ENCODE results near the gene GMCL1. TPM values are rescaled to one million over a fixed set of nuclear protein-coding genes. Genes with fewer than 3 reads are reported as not detected.
A peak's percentile ranks its signal among the peaks of the same experiment; 100 is the strongest.

Gene GMCL1, protein sequence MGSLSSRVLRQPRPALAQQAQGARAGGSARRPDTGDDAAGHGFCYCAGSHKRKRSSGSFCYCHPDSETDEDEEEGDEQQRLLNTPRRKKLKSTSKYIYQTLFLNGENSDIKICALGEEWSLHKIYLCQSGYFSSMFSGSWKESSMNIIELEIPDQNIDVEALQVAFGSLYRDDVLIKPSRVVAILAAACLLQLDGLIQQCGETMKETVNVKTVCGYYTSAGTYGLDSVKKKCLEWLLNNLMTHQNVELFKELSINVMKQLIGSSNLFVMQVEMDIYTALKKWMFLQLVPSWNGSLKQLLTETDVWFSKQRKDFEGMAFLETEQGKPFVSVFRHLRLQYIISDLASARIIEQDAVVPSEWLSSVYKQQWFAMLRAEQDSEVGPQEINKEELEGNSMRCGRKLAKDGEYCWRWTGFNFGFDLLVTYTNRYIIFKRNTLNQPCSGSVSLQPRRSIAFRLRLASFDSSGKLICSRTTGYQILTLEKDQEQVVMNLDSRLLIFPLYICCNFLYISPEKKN
- 10 to 100 TPM in 3 of 4 donors, 1 to 10 TPM in 1; 9.3 to 15.0 (median 14.4) TPM for total RNA-seq

DNA sequence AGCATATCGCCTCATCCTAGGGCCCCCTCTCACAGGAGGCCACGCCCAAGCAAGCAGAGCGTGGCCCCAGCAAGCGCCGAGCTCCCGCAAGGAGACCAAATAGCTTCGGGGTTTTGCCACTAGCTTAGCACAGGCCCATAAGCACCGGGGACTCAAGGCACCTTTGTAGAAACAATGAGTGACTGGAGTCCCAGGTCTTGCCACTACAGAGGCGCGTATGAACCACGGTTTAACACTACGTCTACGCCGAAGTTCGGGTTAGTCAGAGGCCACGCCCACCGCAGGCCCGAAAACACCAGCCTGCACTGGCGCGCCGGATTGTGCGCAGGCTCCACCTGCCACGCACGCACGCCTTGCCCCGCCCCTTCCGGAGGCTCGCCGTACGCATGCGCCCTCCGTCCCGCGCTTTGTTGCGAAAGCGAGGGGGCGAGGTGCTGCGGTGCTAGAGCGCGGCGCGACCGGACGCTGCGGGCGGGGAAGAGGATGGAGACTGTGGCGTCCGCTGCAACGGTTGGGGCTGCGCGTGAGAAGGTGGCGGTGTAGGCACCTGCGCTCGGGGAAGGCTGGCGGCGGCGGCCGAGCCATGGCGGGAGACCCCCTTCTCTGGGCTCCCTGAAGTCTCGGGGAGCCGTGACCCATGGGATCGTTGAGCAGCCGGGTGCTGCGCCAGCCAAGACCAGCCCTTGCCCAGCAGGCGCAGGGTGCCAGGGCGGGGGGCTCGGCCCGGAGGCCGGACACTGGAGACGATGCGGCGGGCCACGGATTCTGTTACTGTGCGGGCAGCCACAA, at the start of gene GMCL1:
TSS of gene GMCL1 (plus strand) at position 405 of the 789 bp plus-strand sequence. CDS start at position 638, 233 bp downstream.
- TF ChIP-seq POLR2A (IDR thresholded peaks at IDR 0.05), result peak in 1 of 2 donors; percentile 80
- no peak for TF ChIP-seq EP300 (IDR thresholded peaks at IDR 0.05)
- peak; percentile 47 to 79 (median 50) for TF ChIP-seq POLR2AphosphoS5 (IDR thresholded peaks at IDR 0.05)
- TF ChIP-seq, protein P1, sequence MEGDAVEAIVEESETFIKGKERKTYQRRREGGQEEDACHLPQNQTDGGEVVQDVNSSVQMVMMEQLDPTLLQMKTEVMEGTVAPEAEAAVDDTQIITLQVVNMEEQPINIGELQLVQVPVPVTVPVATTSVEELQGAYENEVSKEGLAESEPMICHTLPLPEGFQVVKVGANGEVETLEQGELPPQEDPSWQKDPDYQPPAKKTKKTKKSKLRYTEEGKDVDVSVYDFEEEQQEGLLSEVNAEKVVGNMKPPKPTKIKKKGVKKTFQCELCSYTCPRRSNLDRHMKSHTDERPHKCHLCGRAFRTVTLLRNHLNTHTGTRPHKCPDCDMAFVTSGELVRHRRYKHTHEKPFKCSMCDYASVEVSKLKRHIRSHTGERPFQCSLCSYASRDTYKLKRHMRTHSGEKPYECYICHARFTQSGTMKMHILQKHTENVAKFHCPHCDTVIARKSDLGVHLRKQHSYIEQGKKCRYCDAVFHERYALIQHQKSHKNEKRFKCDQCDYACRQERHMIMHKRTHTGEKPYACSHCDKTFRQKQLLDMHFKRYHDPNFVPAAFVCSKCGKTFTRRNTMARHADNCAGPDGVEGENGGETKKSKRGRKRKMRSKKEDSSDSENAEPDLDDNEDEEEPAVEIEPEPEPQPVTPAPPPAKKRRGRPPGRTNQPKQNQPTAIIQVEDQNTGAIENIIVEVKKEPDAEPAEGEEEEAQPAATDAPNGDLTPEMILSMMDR (IDR thresholded peaks at IDR 0.05), result no peak
- under 1% methylated on average over 45 of the region's 74 CpGs for WGBS
- Histone ChIP-seq H3K4me1 (peaks cover 37% of the 10 kb centered on the region), H3K36me3 (no peaks in the 10 kb centered on the region), H3K27me3 (no peaks in the 10 kb centered on the region), H3K4me3 (peak within 1 kb of the TSS; percentile 99), H3K27ac (peak within 1 kb of the TSS; percentile 97), H3K9me3 (no peaks in the 10 kb centered on the region)
- DNase-seq (ENCODE audit: low spot score in 2 of 2), result peak; percentile 98

DNA sequence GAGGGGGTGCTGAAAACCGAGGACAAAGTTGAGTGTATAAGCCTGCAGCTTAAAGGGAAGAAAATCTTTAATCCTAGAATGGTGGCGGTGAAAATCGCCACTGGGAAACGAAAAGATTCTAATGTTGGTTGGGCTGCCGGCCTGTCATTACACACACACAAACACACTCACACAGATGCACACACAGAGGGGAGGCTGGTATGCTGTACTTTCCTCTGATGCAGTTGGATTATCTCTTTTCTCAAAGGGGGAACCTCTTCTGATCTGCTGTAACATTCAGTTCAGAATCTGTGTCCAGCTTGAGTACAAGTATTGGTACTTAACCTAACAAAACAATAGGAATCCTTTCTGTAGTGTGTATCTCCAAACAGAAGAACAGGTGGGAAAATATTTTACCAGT, 48.5 kb upstream of the GMCL1 start:
- WGBS, result 82% methylated on average over 5 of the region's 5 CpGs
- Histone ChIP-seq H3K9me3 (no peaks in the 10 kb centered on the region), H3K27me3 (no peaks in the 10 kb centered on the region), H3K4me3 (no peak overlapping the region), H3K27ac (no peak overlapping the region), H3K4me1 (peaks cover 24% of the 10 kb centered on the region), H3K36me3 (no peaks in the 10 kb centered on the region)
- TF ChIP-seq POLR2AphosphoS5 (IDR thresholded peaks at IDR 0.05) (no peak), EP300 (IDR thresholded peaks at IDR 0.05) (no peak), POLR2A (IDR thresholded peaks at IDR 0.05) (no peak)
- TF ChIP-seq, protein P1 (IDR thresholded peaks at IDR 0.05), result no peak
- DNase-seq (ENCODE audit: low spot score in 2 of 2), result no peak

DNA sequence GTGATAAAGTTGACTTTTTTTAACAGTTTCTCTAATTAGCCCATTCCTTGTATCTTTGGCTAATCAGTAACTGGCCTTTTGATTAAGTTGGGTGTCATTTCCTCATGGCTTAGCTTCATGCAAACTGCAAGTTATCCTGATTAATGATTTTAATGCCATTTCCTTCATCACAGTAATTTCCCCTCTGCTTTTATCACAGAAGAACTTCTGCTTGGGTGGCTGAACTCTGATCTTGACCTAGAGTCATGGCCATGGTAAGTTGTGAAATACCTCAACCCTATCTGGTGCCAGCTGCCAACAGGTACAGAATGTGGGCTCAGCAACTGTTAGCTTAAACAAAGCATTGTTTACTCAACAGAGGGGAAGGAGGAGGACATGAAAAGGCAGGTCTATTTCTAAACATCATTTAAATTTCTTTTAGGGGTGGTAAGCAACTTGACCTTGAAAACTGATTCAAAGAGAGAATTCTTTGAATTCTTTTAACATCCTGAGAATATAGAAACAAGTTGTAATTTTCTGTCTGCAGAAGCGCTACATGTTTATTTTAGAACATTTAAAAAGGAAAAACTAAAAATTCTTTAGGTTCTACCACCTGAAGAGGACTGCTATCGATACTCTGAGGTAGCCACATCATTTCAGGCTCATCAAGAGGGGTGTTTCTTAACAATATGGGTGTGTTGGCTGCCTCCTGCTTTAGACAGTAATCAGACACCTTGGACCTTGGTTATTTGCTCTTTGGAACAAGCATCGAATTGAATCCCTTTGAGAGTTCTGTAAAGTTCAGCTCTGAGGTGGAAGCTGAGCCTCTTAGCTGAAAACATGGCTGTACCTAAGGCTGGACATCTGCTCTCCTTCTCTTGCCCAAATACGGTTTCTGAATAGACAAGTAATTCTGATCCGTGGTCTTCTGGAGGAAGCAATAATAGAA, 47.9 kb upstream of the GMCL1 start:
- H3K27ac ChIP-seq, result peak overlapping the region; percentile 14
- H3K4me3 ChIP-seq, result no peak overlapping the region
- no peaks in the 10 kb centered on the region for H3K27me3 ChIP-seq
- H3K4me1 ChIP-seq, result peaks cover 24% of the 10 kb centered on the region
- TF ChIP-seq, protein P1 (IDR thresholded peaks at IDR 0.05), result no peak
- TF ChIP-seq EP300 (IDR thresholded peaks at IDR 0.05) (no peak), POLR2AphosphoS5 (IDR thresholded peaks at IDR 0.05) (no peak), POLR2A (IDR thresholded peaks at IDR 0.05) (no peak)
- no peak for DNase-seq (ENCODE audit: low spot score in 2 of 2)
- H3K9me3 ChIP-seq, result no peaks in the 10 kb centered on the region
- WGBS, result 73% methylated on average over 5 of the region's 5 CpGs
- peaks cover under 1% of the 10 kb centered on the region for H3K36me3 ChIP-seq

DNA sequence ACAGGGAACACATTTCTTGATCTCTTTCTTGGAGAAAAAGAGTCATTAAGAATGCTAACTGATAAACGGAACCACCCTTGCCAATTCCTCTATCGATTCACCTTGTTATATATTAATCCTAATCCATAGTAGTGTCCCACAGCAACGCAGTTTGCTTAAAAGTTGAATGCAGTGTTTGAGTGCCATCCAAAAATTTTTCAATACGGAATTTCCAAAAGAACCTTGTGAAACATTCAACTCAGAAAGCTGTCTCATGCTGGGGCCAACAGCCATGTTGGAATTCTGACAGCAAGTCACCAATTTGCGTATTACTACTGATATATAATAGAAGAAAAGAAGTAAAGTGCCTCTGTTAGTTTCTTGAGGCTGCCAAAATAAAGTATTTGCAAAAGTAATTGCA, 45.2 kb upstream of the GMCL1 start:
- peaks cover 21% of the 10 kb centered on the region for H3K36me3 ChIP-seq
- no peak for TF ChIP-seq POLR2A (IDR thresholded peaks at IDR 0.05)
- no peak for TF ChIP-seq EP300 (IDR thresholded peaks at IDR 0.05)
- TF ChIP-seq POLR2AphosphoS5 (IDR thresholded peaks at IDR 0.05), result no peak
- TF ChIP-seq, protein P1 (IDR thresholded peaks at IDR 0.05), result no peak

More for the DNA sequence above, 45.2 kb upstream of the GMCL1 start:
- no peak for DNase-seq (ENCODE audit: low spot score in 2 of 2)
- no peaks in the 10 kb centered on the region for H3K9me3 ChIP-seq
- peaks cover 21% of the 10 kb centered on the region for H3K4me1 ChIP-seq
- no peak overlapping the region for H3K27ac ChIP-seq
- no peaks in the 10 kb centered on the region for H3K27me3 ChIP-seq
- no peak overlapping the region for H3K4me3 ChIP-seq
- WGBS, result 89% methylated on average over 5 of the region's 5 CpGs
